Measurements from ENCODE around the gene UXS1. TPM values are rescaled to one million over a fixed set of nuclear protein-coding genes. Genes with fewer than 3 reads are reported as not detected.
"Not testable (repeated sequence)": the region's sequence is repeated elsewhere in the genome, so short reads cannot be mapped to it uniquely, and the experiment has no call there.

The UXS1 gene
- polyA plus RNA-seq, 1 donor from 2014 or later: 19.1 TPM

GRCh38 chr2:106137731-106138521 lies 56.2 kb downstream of the UXS1 start:
- Histone ChIP-seq H3K79me2 (replicated peaks; ENCODE audit: insufficient read depth, low read length) (no peaks in the 10 kb centered on the region), H2AFZ (ENCODE audit: low read depth, low read length) (no peak overlapping the region), H3K9me2 (ENCODE audit: insufficient read depth, low read length) (no peaks in the 10 kb centered on the region), H3K27me3 (ENCODE audit: insufficient read depth, low read depth, low read length) (no peaks in the 10 kb centered on the region), H3F3A (ENCODE audit: insufficient read depth, low read length, poor library complexity, severe bottlenecking) (no peaks in the 10 kb centered on the region), H4K20me1 (ENCODE audit: insufficient read depth) (no peaks in the 10 kb centered on the region), H3K9me3 (ENCODE audit: low read length) (no peaks in the 10 kb centered on the region), H3K9ac (ENCODE audit: low read length) (no peak overlapping the region), H3K4me2 (ENCODE audit: low read length) (no peak overlapping the region), H3K27ac (ENCODE audit: low read length) (no peak overlapping the region), H3K4me3 (ENCODE audit: low read length) (no peak overlapping the region), H3K36me3 (ENCODE audit: insufficient read depth, low read length) (no peaks in the 10 kb centered on the region)
- TF ChIP-seq POLR2AphosphoS5 (IDR thresholded peaks at IDR 0.05): no peak
- TF ChIP-seq EZH2 (IDR thresholded peaks at IDR 0.05; ENCODE audit: borderline replicate concordance, insufficient read depth, low read length, poor library complexity, severe bottlenecking): no peak
- TF ChIP-seq RAD21 (conservative IDR thresholded peaks at IDR 0.05): no peak
- no peak for TF ChIP-seq CTCF (IDR thresholded peaks at IDR 0.05; ENCODE audit: poor library complexity, severe bottlenecking)
- no peak for TF ChIP-seq REST (IDR thresholded peaks at IDR 0.05; ENCODE audit: borderline replicate concordance)

GRCh38 chr2:106131192-106131591 lies 62.9 kb downstream of the UXS1 start:
- not testable (repeated sequence) for H3K27ac ChIP-seq (ENCODE audit: low read length); H3K4me3 ChIP-seq (ENCODE audit: low read length); H3K9ac ChIP-seq (ENCODE audit: low read length); H2AFZ ChIP-seq (ENCODE audit: low read depth, low read length); H3K9me3 ChIP-seq (ENCODE audit: low read length); H3K9me2 ChIP-seq (ENCODE audit: insufficient read depth, low read length); H3K27me3 ChIP-seq (ENCODE audit: insufficient read depth, low read depth, low read length); H3F3A ChIP-seq (ENCODE audit: insufficient read depth, low read length, poor library complexity, severe bottlenecking); H3K36me3 ChIP-seq (ENCODE audit: insufficient read depth, low read length); H3K79me2 ChIP-seq (replicated peaks; ENCODE audit: insufficient read depth, low read length); H4K20me1 ChIP-seq (ENCODE audit: insufficient read depth); H3K4me2 ChIP-seq (ENCODE audit: low read length)

- Histone ChIP-seq H3F3A (ENCODE audit: insufficient read depth, low read length, poor library complexity, severe bottlenecking) (no peaks in the 10 kb centered on the region), H4K20me1 (ENCODE audit: insufficient read depth) (no peaks in the 10 kb centered on the region), H3K4me3 (ENCODE audit: low read length) (no peak overlapping the region), H3K9ac (ENCODE audit: low read length) (no peak overlapping the region), H3K79me2 (replicated peaks; ENCODE audit: insufficient read depth, low read length) (no peaks in the 10 kb centered on the region), H3K9me3 (ENCODE audit: low read length) (no peaks in the 10 kb centered on the region), H3K27ac (ENCODE audit: low read length) (no peak overlapping the region), H2AFZ (ENCODE audit: low read depth, low read length) (no peak overlapping the region), H3K9me2 (ENCODE audit: insufficient read depth, low read length) (no peaks in the 10 kb centered on the region), H3K27me3 (ENCODE audit: insufficient read depth, low read depth, low read length) (no peaks in the 10 kb centered on the region), H3K4me2 (ENCODE audit: low read length) (no peak overlapping the region), H3K36me3 (ENCODE audit: insufficient read depth, low read length) (no peaks in the 10 kb centered on the region)
- no peak for TF ChIP-seq CTCF (IDR thresholded peaks at IDR 0.05; ENCODE audit: poor library complexity, severe bottlenecking)
- no peak for TF ChIP-seq TAF1 (IDR thresholded peaks at IDR 0.05; ENCODE audit: low read depth)
- no peak for TF ChIP-seq REST (IDR thresholded peaks at IDR 0.05; ENCODE audit: borderline replicate concordance)
- TF ChIP-seq EZH2 (IDR thresholded peaks at IDR 0.05; ENCODE audit: borderline replicate concordance, insufficient read depth, low read length, poor library complexity, severe bottlenecking): no peak
- TF ChIP-seq MXI1 (conservative IDR thresholded peaks at IDR 0.05; ENCODE audit: poor library complexity, severe bottlenecking): no peak
- TF ChIP-seq EP300 (conservative IDR thresholded peaks at IDR 0.05; ENCODE audit: poor library complexity, severe bottlenecking): no peak
- no peak for TF ChIP-seq POLR2AphosphoS5 (IDR thresholded peaks at IDR 0.05)
These were observed 63.7 kb downstream of the UXS1 start for GRCh38 chr2:106130251-106130998.
